Fibroblast of the conjunctiva (primary cell): Measurements from ENCODE around the gene SMYD1.
A peak's percentile ranks its signal among the peaks of the same experiment; 100 is the strongest.

Experiments used
- DNase-seq: peaks from one replicate; pipeline ENCODE4 v3.0.0-alpha.2; 2010; ENCODE audit warnings: low read depth

SMYD1 gene

GRCh38 chr2:88088999-88089398 lies 21.4 kb downstream of the SMYD1 start:
- no peak for DNase-seq

- no peak for DNase-seq
Measured at GRCh38 chr2:88090446-88091283, 23.0 kb downstream of the SMYD1 start.

GRCh38 chr2:88091943-88092342 lies 24.3 kb downstream of the SMYD1 start:
- DNase-seq: no peak

DNA sequence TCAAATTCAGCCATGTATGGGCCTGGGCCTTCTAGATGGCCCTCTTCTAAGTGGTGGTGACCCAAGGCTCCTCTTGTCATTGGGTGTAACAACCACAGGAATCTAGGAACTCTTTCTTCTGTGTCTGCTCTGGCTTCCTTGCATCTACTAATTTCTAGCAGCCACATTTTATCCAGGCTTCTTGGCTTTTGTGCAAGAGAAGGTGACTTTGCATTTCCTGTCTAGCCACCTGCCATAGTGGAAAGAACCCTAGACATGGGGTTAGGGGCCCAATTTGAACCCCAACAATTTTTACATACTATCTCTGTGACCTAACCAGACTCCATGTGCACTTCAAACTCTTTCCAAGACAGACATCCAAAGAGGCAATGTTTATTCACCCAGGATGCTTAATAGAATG lies 25.1 kb downstream of the SMYD1 start:
- no peak for DNase-seq

- no peak for DNase-seq
Measured at GRCh38 chr2:88095022-88095421, 27.4 kb downstream of the SMYD1 start.

- no peak for DNase-seq
Measured at GRCh38 chr2:88096708-88097107, 29.1 kb downstream of the SMYD1 start.

DNA sequence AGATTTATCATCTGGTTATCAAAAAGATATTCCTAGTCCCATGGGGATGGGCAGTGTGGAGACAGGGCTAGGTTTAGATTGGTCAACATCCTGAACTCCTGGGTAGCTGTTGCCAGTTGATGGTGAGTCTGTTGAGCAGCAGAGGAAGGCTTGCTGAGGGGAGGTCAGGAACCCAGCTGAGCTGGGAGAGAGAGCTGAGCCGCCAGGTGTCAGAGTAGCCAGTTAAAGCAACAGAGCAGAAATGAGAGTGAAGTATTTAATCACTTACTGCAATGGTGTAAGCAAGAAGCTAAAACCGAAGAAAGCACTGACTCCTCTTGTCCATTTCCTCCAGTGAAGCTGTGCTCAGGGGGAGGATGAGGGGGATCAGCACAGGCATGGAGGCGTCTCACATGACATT lies 29.6 kb downstream of the SMYD1 start:
- no peak for DNase-seq

DNA sequence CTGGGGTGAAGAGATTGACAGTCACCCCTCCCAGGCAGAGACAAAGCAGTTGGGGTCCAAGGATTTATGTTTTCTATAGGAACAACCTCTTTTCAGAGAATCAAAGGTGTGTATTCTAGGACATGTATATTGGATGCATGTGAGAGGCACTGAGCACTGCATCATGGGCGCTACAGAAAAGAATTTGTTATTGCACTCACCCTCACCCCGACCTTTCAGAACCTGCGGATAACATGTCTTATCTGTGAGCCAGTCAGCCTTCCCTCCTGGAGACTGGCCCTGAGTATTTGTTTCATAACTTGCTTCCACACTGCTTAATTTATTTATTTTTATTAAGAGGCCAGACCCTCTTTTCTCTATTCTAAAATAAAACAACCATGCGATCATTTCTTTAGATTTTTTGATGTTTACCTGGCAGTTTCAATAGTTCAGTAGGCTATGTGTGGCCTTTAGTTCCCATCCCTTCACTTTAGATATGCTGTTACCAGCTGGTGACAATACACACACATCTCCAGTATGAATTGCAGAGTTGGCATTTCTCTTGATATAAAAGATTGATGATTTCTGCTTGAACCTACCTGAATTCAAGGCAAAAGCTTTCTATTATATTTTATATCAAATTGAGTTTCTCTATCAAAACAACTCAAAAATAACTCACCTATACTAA lies 30.4 kb downstream of the SMYD1 start:
- no peak for DNase-seq

DNA sequence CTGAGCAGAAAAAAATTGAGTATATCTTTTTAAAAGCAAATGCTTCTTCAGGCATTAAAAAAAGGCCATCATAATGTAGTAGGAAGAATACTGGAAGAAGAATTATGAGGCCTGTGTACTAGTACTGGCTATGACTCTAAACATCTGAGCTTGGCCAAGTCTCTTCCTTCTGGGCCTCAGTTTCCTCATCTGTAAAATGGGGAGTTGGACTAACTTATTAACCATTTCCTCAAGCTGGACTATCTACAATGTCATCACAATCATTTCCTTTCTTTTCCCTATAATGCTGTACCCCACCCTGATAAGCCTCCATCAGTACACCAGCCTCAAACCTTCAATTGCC lies 30.9 kb downstream of the SMYD1 start:
- DNase-seq: no peak

DNA sequence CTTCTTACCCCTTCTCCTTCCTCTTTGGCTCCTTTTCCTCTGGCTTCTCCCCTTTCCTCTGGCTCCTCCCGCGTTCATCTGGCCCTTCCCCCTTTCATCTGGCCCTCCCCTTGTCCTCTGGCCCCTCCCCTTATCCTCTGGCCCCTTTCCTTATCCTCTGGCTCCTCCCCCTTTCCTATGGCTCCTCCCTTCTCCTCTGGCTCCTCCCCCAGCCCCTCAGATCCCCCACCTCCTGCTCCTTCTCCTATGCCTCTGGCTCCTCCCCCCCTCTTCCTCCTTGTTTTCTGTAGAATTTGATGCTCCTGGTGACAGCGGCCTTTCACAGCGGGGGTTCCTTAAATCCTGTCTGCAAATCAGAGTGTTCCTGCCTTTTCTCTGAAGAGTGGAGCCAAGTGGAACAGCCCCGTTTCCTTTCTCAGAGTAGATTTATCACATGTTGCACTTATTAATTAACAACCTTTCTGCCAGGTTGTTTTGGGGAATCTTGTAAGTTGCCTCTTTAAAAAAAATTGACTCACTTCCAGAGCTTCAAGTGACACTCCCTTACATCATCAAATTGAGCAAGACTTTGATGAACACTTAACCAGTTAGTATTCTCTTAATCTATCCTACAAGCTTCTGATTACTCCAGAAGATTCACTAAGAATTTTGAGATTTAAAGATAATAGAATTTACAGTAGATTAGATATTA lies 32.3 kb downstream of the SMYD1 start:
- DNase-seq: peak; percentile 13

DNA sequence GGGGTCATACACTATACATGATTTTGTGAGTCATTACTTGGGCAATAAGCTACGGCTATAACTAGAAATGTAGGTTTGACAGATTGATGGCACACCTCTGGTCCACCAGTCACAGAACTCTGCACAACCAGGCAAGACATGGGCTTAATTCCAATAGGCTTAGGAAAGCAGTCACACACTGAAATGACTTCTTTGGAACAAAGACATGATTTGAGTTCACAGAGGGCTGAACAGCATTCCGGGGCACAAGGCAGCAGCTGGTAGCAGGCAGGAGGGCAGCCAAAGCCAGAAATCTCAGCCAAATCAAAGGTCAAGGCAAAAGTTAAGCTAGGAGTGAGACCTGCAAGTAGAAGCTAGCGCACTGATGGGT lies 32.8 kb downstream of the SMYD1 start:
- no peak for DNase-seq

DNA sequence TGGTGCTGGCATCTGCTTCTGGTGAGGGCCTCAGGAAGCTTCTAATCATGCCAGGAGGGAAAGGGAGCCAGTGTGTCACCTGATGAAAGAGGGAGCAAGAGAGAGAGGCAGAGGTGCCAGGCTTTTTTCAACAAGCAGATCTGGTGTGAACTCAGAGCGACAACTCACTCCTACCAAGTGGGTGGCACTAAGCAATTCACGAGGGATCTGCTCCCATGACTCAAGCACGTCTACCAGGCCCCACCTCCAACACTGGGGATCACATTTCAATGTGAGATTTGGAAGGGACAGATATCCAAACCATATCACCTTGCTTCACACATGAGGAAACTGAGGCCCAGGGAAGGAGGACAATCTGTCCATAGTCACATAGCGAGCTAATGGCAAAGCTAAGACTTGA lies 41.2 kb downstream of the SMYD1 start:
- no peak for DNase-seq

DNA sequence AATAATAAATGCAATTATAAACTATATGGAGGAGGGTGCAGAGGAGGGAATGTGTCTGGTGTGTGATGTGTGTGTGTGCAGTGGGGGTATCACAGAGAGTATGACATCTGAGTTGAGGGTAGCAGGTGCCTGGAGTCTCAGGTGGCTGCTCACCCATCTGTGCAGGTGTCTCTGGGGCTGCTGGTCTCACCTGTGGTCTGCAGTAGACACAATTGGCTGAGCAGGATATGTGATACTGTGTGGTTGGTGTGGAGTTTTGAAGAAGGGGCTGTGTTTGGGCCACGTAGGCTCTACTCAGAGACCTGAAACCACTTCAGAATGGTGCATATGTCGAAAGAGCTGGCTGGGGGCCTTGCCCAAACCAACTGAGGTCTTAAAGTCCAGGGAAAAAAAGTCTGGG lies 43.2 kb downstream of the SMYD1 start:
- no peak for DNase-seq

- DNase-seq: no peak
Measured at GRCh38 chr2:88113069-88113468, 45.4 kb downstream of the SMYD1 start.

GRCh38 chr2:88114889-88115288 lies 47.3 kb downstream of the SMYD1 start:
- DNase-seq: peak; percentile 8

GRCh38 chr2:88115825-88116518 lies 48.3 kb downstream of the SMYD1 start:
- no peak for DNase-seq

- DNase-seq: no peak
Measured at GRCh38 chr2:88116669-88117432, 49.2 kb downstream of the SMYD1 start.

- no peak for DNase-seq
Measured at GRCh38 chr2:88117973-88118372, 50.3 kb downstream of the SMYD1 start.

- DNase-seq: no peak
Measured at GRCh38 chr2:88121678-88122077, 54.1 kb downstream of the SMYD1 start.

DNA sequence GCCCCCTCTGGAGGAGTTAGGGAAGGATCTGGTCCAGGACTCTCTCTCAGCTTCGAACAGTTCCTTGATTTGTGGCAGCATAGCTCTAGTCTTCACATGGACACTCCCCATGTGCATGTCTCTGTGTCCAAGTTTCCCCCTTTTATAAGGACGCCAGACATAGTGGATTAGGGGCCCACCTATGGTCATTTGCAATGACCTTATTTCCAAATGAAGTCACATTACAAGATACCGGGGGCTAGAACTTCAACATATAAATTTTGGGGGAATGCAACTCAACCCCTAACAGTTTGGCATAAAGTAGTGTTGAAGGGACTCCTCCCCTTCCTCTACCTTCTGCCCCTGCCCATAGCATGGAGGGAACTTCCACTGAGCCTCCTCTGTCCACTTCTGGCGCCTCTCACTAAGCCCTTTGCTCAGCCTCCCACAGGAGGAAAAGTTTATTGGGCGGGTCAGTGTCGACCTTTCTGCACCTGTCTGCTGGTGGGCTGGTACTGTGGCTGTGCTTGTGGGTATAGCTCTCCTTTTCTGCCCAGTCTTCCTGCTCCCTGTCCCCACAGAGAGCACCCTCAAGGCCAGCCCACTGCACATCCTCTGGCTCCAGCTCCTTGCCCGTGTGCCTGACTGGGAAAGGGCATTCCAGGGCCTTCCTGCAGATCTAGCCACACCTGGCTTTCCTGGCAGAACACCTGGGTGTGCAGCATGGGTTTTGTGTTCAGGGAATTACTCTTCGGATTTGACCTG lies 54.7 kb downstream of the SMYD1 start:
- DNase-seq: no peak
